SHP77 (cell line): ENCODE data around the gene TRUB2.

Source experiments
- DNase-seq, 2 experiments: peaks; one replicate each; lab custom pipeline; 2025; lab: John Stamatoyannopoulos, UW

The TRUB2 gene

GRCh38 chr9:128271112-128271511, 51.1 kb downstream of the TRUB2 start:
- no peak for DNase-seq

GRCh38 chr9:128266868-128267590, 55.2 kb downstream of the TRUB2 start:
- no peak for DNase-seq

DNA sequence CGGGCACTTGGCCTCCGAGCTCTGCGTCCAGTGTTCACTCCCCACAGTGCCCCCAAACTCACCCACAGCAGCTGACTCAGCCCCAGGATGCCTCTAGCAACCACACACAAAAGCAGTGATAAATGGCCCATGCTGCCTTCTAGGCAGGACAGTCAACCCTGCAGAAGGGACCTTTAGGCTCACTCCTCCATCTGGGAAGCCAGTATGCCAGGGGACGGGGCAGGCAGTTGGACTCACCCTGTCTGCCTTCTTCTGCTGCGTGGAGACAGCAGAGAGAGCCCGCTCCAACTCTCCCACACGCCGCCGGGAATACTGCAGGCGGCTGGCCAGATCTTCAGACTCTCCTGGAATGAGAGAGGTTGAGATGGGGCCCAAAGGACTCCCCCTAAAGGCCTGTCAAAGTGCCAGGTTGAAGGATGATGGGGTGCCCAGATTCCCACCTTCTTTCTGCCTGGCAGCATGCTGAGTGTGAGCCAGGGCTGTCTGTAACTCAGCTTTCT, 56.8 kb downstream of the TRUB2 start:
- DNase-seq, result no peak

- no peak for DNase-seq
These were observed 59.6 kb downstream of the TRUB2 start for GRCh38 chr9:128262687-128263086.

- DNase-seq, result no peak
These were observed 61.9 kb downstream of the TRUB2 start for GRCh38 chr9:128260340-128260739.

DNA sequence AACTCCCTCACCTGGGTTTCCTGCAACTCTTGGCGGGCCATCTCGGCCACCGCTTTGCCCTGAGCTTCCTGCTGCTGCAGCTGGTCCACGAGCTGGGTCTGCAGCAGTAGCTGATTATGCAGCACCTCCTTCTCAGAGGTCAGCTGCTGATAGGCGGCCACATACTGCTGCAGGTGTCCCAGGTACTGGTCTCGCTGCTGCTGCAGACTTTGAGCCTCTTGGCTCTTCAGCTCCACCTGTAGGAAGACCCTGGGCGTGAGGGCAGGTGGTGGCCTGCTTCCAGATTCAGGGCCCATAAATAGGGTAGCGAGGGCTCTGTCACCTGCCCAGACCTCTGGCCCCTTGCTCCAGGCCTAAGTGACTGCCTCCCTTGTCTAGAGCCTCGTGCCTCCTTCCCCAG, 63.1 kb downstream of the TRUB2 start:
- no peak for DNase-seq

DNA sequence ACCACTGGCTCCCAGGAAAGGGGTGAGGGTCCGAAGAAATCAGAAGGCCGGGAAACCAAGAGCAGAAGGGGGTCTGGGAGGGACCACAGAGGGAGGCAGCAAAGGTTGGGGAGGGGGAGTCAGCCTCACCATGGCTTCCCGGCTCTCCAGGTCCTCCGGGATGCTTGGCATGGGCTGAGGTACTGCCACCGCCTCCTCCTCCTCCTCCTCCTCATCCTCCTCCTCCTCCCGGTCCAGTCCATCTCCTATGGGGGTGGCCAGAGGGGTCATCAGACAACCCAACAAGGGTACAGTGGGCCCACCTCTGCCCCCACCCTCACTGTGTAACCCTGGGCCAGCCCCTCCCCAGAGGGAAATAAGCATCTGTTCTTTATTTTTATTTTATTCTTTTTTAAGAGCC, 63.9 kb downstream of the TRUB2 start:
- no peak for DNase-seq

DNA sequence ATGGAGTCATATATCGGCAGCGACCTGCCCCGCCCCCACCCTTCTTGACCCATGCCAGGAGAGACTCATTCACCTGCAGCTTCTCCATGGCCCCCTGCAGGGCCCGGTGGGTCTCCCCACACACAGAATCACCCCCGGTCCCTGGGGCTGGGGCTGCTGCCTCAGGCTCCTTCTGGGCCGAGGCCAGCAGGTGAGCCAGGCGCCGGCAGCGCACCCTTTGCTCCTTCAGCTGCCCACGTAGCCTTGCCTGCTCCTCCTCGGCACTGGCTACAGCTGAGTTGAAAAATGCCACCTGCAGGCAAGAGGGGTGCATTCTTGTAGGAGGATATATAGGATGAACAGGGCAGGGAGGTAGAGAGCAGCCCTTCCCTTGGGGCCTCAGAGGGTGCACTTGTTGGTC, 64.3 kb downstream of the TRUB2 start:
- DNase-seq, result no peak

DNA sequence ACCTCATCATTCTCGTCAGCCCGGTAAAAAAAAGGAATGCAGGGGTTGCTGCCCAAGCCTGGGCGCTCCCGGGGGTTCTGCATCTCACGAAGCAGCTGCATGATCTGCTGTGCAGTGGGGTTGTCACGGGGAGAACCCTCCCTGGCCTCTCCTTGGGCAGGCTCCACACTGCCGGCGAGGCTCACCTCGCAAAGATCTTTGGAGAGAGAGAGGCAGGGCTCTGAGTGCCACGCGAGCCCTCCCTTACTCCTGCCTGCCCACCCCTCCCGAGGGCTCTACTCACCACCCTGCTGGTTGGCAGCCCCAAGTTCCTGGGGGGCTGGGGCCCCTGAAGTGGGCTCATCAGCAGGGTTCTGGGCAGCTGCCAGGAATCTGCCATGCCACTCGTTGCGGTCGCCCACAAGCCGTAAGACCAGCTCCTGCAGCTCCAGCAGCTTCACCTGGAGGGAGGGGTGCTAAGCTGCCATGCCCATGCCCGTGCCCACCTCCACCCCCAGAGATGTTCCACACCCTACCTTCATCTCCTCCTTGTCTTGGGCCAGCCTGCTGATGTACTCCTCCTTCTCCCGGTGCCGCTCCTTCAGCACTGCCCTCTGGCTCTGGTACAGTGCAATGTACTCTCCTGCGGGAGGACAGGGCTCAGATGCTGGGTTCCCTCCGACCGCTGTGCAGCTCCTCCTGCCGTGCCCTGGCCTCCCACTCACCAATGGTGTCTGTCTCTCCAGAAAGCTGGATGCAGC, 65.0 kb downstream of the TRUB2 start:
- DNase-seq, result no peak
